K562 (cell line): ENCODE data around the gene CBY3. TPM values are rescaled to one million over a fixed set of nuclear protein-coding genes. Genes with fewer than 3 reads are reported as not detected.

Experiments
- ARID4B ChIP-seq: sonication (generic); formaldehyde crosslinking; IDR thresholded peaks from 2 replicates; pipeline ENCODE4 v1.8.0; 2022; ENCODE audit warnings: mild to moderate bottlenecking, missing genetic modification reagents
- CBFA2T2 ChIP-seq: fragments of 450-650 bp; conservative IDR thresholded peaks from 2 replicates; pipeline ENCODE4 v1.6.1; 2017; ENCODE audit warnings: mild to moderate bottlenecking
- CBX2 ChIP-seq: fragments of 200-600 bp; sonication (generic); IDR thresholded peaks from one replicate; pipeline ENCODE4 v1.6.1; 2012; ENCODE audit warnings: mild to moderate bottlenecking, low read length, inconsistent platforms; ENCODE audit not compliant: insufficient read depth, poor library complexity, severe bottlenecking
- CLOCK ChIP-seq: fragments of 250-450 bp; sonication (Bioruptor Pico); IDR thresholded peaks from 2 replicates; pipeline ENCODE4 v1.4.0; 2020; ENCODE audit warnings: mild to moderate bottlenecking, moderate library complexity, borderline replicate concordance
- CREB1 ChIP-seq, 2 experiments: sonication (generic) in 1 of 2; formaldehyde crosslinking in 1 of 2; IDR thresholded peaks; 2 replicates each; pipeline versions ENCODE4 v1.6.1 to v1.8.0; 2012 to 2022; ENCODE audit warnings: inconsistent platforms in 1 of 2, mild to moderate bottlenecking in 1 of 2, missing genetic modification reagents in 1 of 2, moderate library complexity in 1 of 2
- DPF2 ChIP-seq: fragments of 450-650 bp; IDR thresholded peaks from 2 replicates; pipeline ENCODE4 v1.6.1; 2016
- EP300 ChIP-seq: IDR thresholded peaks from 2 replicates; pipeline ENCODE4 v1.6.1; 2012; ENCODE audit warnings: low read length, improper control_type of control experiment
- KLF6 ChIP-seq: fragments of 250-450 bp; sonication (Bioruptor Pico); IDR thresholded peaks from 2 replicates; pipeline ENCODE4 v1.4.0; 2020; ENCODE audit warnings: mild to moderate bottlenecking, moderate library complexity, borderline replicate concordance
- SREBF1 ChIP-seq: fragments of 150-350 bp; IDR thresholded peaks from 2 replicates; pipeline ENCODE4 v1.6.1; 2014; ENCODE audit warnings: antibody characterized with exemption, low read depth, low read length, borderline replicate concordance
- TRIM28 ChIP-seq: fragments of 450-650 bp; IDR thresholded peaks from 2 replicates; pipeline ENCODE4 v1.6.1; 2017
- YBX1 ChIP-seq: fragments of 450-650 bp; IDR thresholded peaks from 2 replicates; pipeline ENCODE4 v1.7.1; 2016; ENCODE audit warnings: mild to moderate bottlenecking
- ZNF239 ChIP-seq: fragments of 250-450 bp; sonication (Bioruptor Pico); IDR thresholded peaks from 2 replicates; pipeline ENCODE4 v1.4.0; 2020; ENCODE audit warnings: mild to moderate bottlenecking
- ZNF511 ChIP-seq: sonication (generic); formaldehyde crosslinking; IDR thresholded peaks from 2 replicates; pipeline ENCODE4 v1.8.0; 2022; ENCODE audit warnings: mild to moderate bottlenecking, missing genetic modification reagents
- ZNF778 ChIP-seq: fragments of 450-650 bp; formaldehyde crosslinking; IDR thresholded peaks from 2 replicates; pipeline ENCODE4 v1.4.0; 2020; ENCODE audit warnings: mild to moderate bottlenecking, moderate library complexity
- polyA plus RNA-seq, 8 experiments: library from polyadenylated mRNA; depleted of rRNA in 4 of 8; stranded (reverse) in 5 of 8; unstranded in 3 of 8; fragments of >200 nt; fragmentation: Nextera tagmentation in 2 of 8; fragmentation: Illumina TruSeq in 1 of 8; extraction: Ambion mirVana in 2 of 8; extraction: Trizol in 1 of 8; gene quantifications; 2 replicates each; pipeline versions ENCODE4 v1.2.1 to v1.2.3, GENCODE V29; 2011 to 2014; ENCODE audit warnings: inconsistent platforms in 1 of 8, missing spikeins in 1 of 8
- total RNA-seq, 7 experiments: library from RNA; depleted of rRNA in 6 of 7; stranded (reverse); fragments of >200 nt in 6 of 7; fragmentation: Illumina TruSeq in 2 of 7; extraction: Trizol in 2 of 7; gene quantifications; 2 replicates each; pipeline versions ENCODE4 v1.2.1 to v1.2.3, GENCODE V29; 2011 to 2021; ENCODE audit warnings: low replicate concordance in 1 of 7
- TF ChIP-seq, protein P1 (sequence below), 2 experiments: fragments of 150-350 bp in 1 of 2; IDR thresholded peaks; 2 replicates each; pipeline ENCODE4 v1.6.1; 2012 to 2016; ENCODE audit warnings: low read depth in 2 of 2, low read length in 2 of 2, mild to moderate bottlenecking in 1 of 2, moderate library complexity in 1 of 2

CBY3 gene
- total and polyA plus RNA-seq, 9 of the 15 experiments (the other 6 are each of a cell fraction or from before 2014, with no cell fraction given) = not detected

DNA sequence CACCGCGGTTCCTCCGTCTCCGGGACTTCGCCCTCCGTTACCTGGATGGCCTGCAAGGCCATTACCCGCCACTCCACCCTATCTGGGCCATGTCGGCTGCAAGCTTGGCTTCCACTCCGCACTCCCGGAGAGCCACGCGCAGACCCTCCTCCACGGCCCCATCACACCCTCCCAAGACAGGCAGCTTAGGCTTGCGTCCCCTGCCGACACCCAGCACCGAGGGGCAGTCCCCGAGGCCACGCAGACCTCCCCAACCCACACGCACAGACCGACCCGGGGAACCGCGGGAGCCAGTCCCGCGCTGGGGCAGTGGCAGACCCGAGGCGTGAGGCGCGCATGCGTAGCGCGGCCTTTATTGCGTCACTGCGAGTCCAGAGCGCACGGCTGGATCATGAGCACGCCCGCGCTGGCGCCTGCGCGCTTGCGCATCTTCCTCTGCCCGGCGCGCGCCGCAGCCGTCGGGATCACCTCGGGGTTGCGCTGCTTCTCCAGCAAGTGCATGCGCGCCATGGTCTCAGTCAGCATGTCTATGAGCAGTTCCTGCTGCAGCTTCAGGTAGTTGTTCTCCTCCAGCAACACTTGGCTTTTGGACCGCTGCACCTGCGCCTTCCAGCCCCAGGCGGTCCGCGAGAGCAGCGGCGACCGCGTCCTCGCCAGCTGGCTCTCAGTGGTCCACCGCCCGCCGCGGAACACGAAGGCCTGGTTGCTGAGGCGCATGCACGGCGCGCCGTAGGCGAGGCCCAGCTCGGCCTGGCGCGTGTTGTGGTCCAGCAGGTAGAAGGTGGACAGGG, 2.4 kb downstream of the CBY3 start (continued):
- no peak; the same call in 1 of the 2 replicates for TF ChIP-seq ARID4B (CRISPR knock-in tag)
- no peak for TF ChIP-seq CBFA2T2
- peak; percentile 90 for TF ChIP-seq CREB1 (IDR thresholded peaks at IDR 0.05)
- peak; percentile 85 for TF ChIP-seq CREB1 (CRISPR knock-in tag; IDR thresholded peaks at IDR 0.05)
- no peak for TF ChIP-seq ZNF778 (CRISPR knock-in tag)
- no peak for TF ChIP-seq SREBF1
- no peak for TF ChIP-seq TRIM28
- no peak for TF ChIP-seq ZNF239 (CRISPR knock-in tag)
- TF ChIP-seq YBX1 = no peak
- no peak for TF ChIP-seq DPF2
- no peak for TF ChIP-seq EP300
- no peak; the same call in none of the 2 replicates for TF ChIP-seq ZNF511 (CRISPR knock-in tag)
- TF ChIP-seq, protein P1, sequence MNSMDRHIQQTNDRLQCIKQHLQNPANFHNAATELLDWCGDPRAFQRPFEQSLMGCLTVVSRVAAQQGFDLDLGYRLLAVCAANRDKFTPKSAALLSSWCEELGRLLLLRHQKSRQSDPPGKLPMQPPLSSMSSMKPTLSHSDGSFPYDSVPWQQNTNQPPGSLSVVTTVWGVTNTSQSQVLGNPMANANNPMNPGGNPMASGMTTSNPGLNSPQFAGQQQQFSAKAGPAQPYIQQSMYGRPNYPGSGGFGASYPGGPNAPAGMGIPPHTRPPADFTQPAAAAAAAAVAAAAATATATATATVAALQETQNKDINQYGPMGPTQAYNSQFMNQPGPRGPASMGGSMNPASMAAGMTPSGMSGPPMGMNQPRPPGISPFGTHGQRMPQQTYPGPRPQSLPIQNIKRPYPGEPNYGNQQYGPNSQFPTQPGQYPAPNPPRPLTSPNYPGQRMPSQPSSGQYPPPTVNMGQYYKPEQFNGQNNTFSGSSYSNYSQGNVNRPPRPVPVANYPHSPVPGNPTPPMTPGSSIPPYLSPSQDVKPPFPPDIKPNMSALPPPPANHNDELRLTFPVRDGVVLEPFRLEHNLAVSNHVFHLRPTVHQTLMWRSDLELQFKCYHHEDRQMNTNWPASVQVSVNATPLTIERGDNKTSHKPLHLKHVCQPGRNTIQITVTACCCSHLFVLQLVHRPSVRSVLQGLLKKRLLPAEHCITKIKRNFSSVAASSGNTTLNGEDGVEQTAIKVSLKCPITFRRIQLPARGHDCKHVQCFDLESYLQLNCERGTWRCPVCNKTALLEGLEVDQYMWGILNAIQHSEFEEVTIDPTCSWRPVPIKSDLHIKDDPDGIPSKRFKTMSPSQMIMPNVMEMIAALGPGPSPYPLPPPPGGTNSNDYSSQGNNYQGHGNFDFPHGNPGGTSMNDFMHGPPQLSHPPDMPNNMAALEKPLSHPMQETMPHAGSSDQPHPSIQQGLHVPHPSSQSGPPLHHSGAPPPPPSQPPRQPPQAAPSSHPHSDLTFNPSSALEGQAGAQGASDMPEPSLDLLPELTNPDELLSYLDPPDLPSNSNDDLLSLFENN (IDR thresholded peaks at IDR 0.05; ENCODE audit: low read depth in 2 of 2, low read length in 2 of 2) = peak in 1 of 2 experiments; percentile 69; a peak in 2 of 4 replicates
- TF ChIP-seq CLOCK (CRISPR knock-in tag) = no peak
- no peak for TF ChIP-seq CBX2
- TF ChIP-seq KLF6 (CRISPR knock-in tag) = 0 out of 2 replicates have a peak, but pooled peaks have one; percentile 69
